Fibroblast of lung (primary cell): ENCODE measurements around the gene GTF2A1L.

ENCODE experiments used
- EZH2 ChIP-seq: IDR thresholded peaks from 2 replicates; pipeline ENCODE4 v1.5.1; 2012; ENCODE audit warnings: low read length, control low read depth, mild to moderate bottlenecking; ENCODE audit errors: missing control alignments
- TF ChIP-seq, protein P1 (sequence below), 2 donors: IDR thresholded peaks in 1 of 2; conservative IDR thresholded peaks in 1 of 2; 1 replicate in 1 of 2; 2 replicates in 1 of 2; pipeline ENCODE4 v1.5.1; 2011 to 2012; ENCODE audit warnings: low read length in 2 of 2, control low read depth in 1 of 2, inconsistent platforms in 1 of 2, low read depth in 1 of 2, mild to moderate bottlenecking in 1 of 2

DNA sequence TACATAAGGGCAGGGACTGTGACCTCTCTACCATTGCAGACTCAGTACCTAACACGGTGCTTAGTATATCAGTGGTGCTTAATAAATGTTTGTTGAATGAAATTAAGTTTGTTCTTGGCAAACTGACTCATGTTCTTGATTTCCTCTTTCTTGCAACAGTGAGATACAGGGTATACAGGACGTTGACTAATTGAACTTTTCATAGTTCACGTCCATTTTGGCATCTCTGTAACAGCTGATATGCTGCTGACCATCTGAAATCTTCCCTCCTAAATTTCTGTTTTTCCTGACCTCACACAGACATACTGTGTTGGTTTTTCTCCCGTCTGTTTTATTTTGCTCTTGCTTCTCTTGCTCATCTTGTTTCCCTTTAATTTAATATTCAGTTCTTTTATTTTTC is 93.7 kb downstream of the GTF2A1L start:
- TF ChIP-seq, protein P1, sequence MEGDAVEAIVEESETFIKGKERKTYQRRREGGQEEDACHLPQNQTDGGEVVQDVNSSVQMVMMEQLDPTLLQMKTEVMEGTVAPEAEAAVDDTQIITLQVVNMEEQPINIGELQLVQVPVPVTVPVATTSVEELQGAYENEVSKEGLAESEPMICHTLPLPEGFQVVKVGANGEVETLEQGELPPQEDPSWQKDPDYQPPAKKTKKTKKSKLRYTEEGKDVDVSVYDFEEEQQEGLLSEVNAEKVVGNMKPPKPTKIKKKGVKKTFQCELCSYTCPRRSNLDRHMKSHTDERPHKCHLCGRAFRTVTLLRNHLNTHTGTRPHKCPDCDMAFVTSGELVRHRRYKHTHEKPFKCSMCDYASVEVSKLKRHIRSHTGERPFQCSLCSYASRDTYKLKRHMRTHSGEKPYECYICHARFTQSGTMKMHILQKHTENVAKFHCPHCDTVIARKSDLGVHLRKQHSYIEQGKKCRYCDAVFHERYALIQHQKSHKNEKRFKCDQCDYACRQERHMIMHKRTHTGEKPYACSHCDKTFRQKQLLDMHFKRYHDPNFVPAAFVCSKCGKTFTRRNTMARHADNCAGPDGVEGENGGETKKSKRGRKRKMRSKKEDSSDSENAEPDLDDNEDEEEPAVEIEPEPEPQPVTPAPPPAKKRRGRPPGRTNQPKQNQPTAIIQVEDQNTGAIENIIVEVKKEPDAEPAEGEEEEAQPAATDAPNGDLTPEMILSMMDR (conservative IDR thresholded peaks at IDR 0.05 in 1 of 2, IDR thresholded peaks at IDR 0.05 in 1 of 2; ENCODE audit: low read depth in 1 of 2, low read length in 2 of 2), result no peak
- TF ChIP-seq EZH2, result no peak
